Glutamatergic neuron (in vitro differentiated cells): Measurements from ENCODE around the gene NCOA7. TPM values are rescaled to one million over a fixed set of nuclear protein-coding genes. Genes with fewer than 3 reads are reported as not detected.

Source experiments
- DNase-seq: peaks from one replicate; pipeline ENCODE4 v3.0.0; 2022
- H3K27ac Mint-ChIP-seq: one replicate; pipeline ENCODE4 v1.8.0; 2020; ENCODE audit warnings: mild to moderate bottlenecking, mixed read lengths, inconsistent platforms; ENCODE audit not compliant: unreplicated experiment
- H3K27me3 Mint-ChIP-seq: one replicate; pipeline ENCODE4 v1.8.0; 2020; ENCODE audit warnings: mild to moderate bottlenecking, moderate library complexity, mixed read lengths, inconsistent platforms; ENCODE audit not compliant: unreplicated experiment
- H3K36me3 Mint-ChIP-seq: one replicate; pipeline ENCODE4 v1.8.0; 2020; ENCODE audit warnings: mild to moderate bottlenecking, mixed read lengths, inconsistent platforms; ENCODE audit not compliant: unreplicated experiment
- H3K4me1 Mint-ChIP-seq: one replicate; pipeline ENCODE4 v1.8.0; 2020; ENCODE audit warnings: mild to moderate bottlenecking, low read depth, mixed read lengths, inconsistent platforms; ENCODE audit not compliant: unreplicated experiment
- H3K4me3 Mint-ChIP-seq: one replicate; pipeline ENCODE4 v1.8.0; 2020; ENCODE audit warnings: mild to moderate bottlenecking, mixed read lengths, inconsistent platforms; ENCODE audit not compliant: unreplicated experiment
- H3K9me3 Mint-ChIP-seq: one replicate; pipeline ENCODE4 v1.8.0; 2020; ENCODE audit warnings: mild to moderate bottlenecking, moderate library complexity, mixed read lengths, inconsistent platforms; ENCODE audit not compliant: unreplicated experiment
- CTCF ChIP-seq: fragments of 200-600 bp; sonication (generic); IDR thresholded peaks from one replicate; pipeline ENCODE4 v1.5.0; 2021; ENCODE audit not compliant: partially characterized antibody, unreplicated experiment
- total RNA-seq: library from RNA; stranded (reverse); fragmentation: NEBNext Ultra II Directional; extraction: Animal tissue kit (Norgen Biotek cat#: 25700); gene quantifications from one replicate; pipeline ENCODE4 v1.2.1, GENCODE V29; 2021; ENCODE audit not compliant: unreplicated experiment

The NCOA7 gene
- total RNA-seq, 1 donor from 2014 or later: 23.5 TPM

GRCh38 chr6:125789576-125790357 lies 993 bp upstream of the NCOA7 start:
- no peak for TF ChIP-seq CTCF
- DNase-seq: peak; percentile 37
- no peaks in the 10 kb centered on the region for H3K4me1 Mint-ChIP-seq
- H3K27ac Mint-ChIP-seq: peak overlapping the region; percentile 98
- no peaks in the 10 kb centered on the region for H3K36me3 Mint-ChIP-seq
- peak overlapping the region; percentile 87 for H3K4me3 Mint-ChIP-seq
- peaks cover 5% of the 10 kb centered on the region for H3K27me3 Mint-ChIP-seq
- peaks cover 12% of the 10 kb centered on the region for H3K9me3 Mint-ChIP-seq

GRCh38 chr6:125791151-125791819 lies 525 bp downstream of the NCOA7 start:
- DNase-seq: peak; percentile 31
- no peaks in the 10 kb centered on the region for H3K36me3 Mint-ChIP-seq
- no peaks in the 10 kb centered on the region for H3K4me1 Mint-ChIP-seq
- H3K27me3 Mint-ChIP-seq: peaks cover 5% of the 10 kb centered on the region
- peak overlapping the region; percentile 86 for H3K4me3 Mint-ChIP-seq
- H3K9me3 Mint-ChIP-seq: peaks cover 12% of the 10 kb centered on the region
- no peak for TF ChIP-seq CTCF
- H3K27ac Mint-ChIP-seq: peak overlapping the region; percentile 72

GRCh38 chr6:125791820-125792165 lies 1.0 kb downstream of the NCOA7 start:
- DNase-seq: no peak
- Mint-ChIP-seq H3K27me3 (peaks cover 5% of the 10 kb centered on the region), H3K4me3 (peak overlapping the region; percentile 86), H3K9me3 (peaks cover 12% of the 10 kb centered on the region), H3K27ac (peak overlapping the region; percentile 72), H3K36me3 (no peaks in the 10 kb centered on the region), H3K4me1 (no peaks in the 10 kb centered on the region)
- peak; percentile 15 for TF ChIP-seq CTCF

GRCh38 chr6:125792172-125792571 lies 1.4 kb downstream of the NCOA7 start:
- Mint-ChIP-seq H3K9me3 (peaks cover 12% of the 10 kb centered on the region), H3K4me1 (no peaks in the 10 kb centered on the region), H3K27me3 (peaks cover 5% of the 10 kb centered on the region), H3K4me3 (peak overlapping the region; percentile 0), H3K27ac (no peak overlapping the region), H3K36me3 (no peaks in the 10 kb centered on the region)
- DNase-seq: no peak
- no peak for TF ChIP-seq CTCF

GRCh38 chr6:125792680-125793079 lies 1.9 kb downstream of the NCOA7 start:
- TF ChIP-seq CTCF: no peak
- H3K27me3 Mint-ChIP-seq: peaks cover 7% of the 10 kb centered on the region
- H3K4me3 Mint-ChIP-seq: peak overlapping the region; percentile 35
- peaks cover 3% of the 10 kb centered on the region for H3K4me1 Mint-ChIP-seq
- H3K9me3 Mint-ChIP-seq: peaks cover 12% of the 10 kb centered on the region
- no peaks in the 10 kb centered on the region for H3K36me3 Mint-ChIP-seq
- H3K27ac Mint-ChIP-seq: no peak overlapping the region
- no peak for DNase-seq
